Activated T-helper 17 cell treated with anti-CD3 and anti-CD28 coated beads, Interleukin-2, amount 50 U/mL, for 72 hours (primary cell): Measurements from ENCODE around the gene ECI2. TPM values are rescaled to one million over a fixed set of nuclear protein-coding genes. Genes with fewer than 3 reads are reported as not detected.
"Not testable (repeated sequence)": the region's sequence is repeated elsewhere in the genome, so short reads cannot be mapped to it uniquely, and the experiment has no call there.

ENCODE experiments used
- ATAC-seq: fragments of 150-1000 bp; cut with Tn5 transposase; replicated peaks from 2 replicates; pipeline ENCODE4 v1.10.0; 2021; ENCODE audit warnings: mild to moderate bottlenecking, moderate library complexity
- H3K27ac Mint-ChIP-seq: one replicate; pipeline ENCODE4 v1.8.0; 2022; ENCODE audit warnings: mixed read lengths
- H3K27me3 Mint-ChIP-seq: one replicate; pipeline ENCODE4 v1.8.0; 2022; ENCODE audit warnings: mixed read lengths
- H3K36me3 Mint-ChIP-seq: one replicate; pipeline ENCODE4 v1.8.0; 2022; ENCODE audit warnings: low read depth, mild to moderate bottlenecking, mixed read lengths
- H3K4me1 Mint-ChIP-seq: one replicate; pipeline ENCODE4 v1.8.0; 2022; ENCODE audit warnings: mixed read lengths
- H3K4me3 Mint-ChIP-seq: one replicate; pipeline ENCODE4 v1.8.0; 2022; ENCODE audit warnings: mild to moderate bottlenecking, mixed read lengths
- H3K9me3 Mint-ChIP-seq: one replicate; pipeline ENCODE4 v1.8.0; 2022; ENCODE audit warnings: mixed read lengths
- total RNA-seq, 2 donors: library from RNA; stranded (reverse); gene quantifications; one replicate each; pipeline ENCODE4 v1.2.3, GENCODE V29; 2022

Gene ECI2
- total RNA-seq, 2 donors from 2014 or later: 41.6 to 45.8 TPM

- Mint-ChIP-seq H3K4me3 (no peak overlapping the region), H3K27ac (no peak overlapping the region), H3K27me3 (no peaks in the 10 kb centered on the region), H3K9me3 (no peaks in the 10 kb centered on the region), H3K36me3 (peaks cover 100% of the 10 kb centered on the region), H3K4me1 (peaks cover 21% of the 10 kb centered on the region)
- ATAC-seq: no peak
Observed at GRCh38 chr6:4128748-4129147, 6.6 kb downstream of the ECI2 start.

- ATAC-seq: no peak
- no peak overlapping the region for H3K4me3 Mint-ChIP-seq
- H3K27me3 Mint-ChIP-seq: no peaks in the 10 kb centered on the region
- no peaks in the 10 kb centered on the region for H3K9me3 Mint-ChIP-seq
- peaks cover 14% of the 10 kb centered on the region for H3K4me1 Mint-ChIP-seq
- H3K27ac Mint-ChIP-seq: peak overlapping the region; percentile 38
- H3K36me3 Mint-ChIP-seq: peaks cover 96% of the 10 kb centered on the region
Observed at GRCh38 chr6:4128072-4128471, 7.3 kb downstream of the ECI2 start.

- H3K4me3 Mint-ChIP-seq: no peak overlapping the region
- no peaks in the 10 kb centered on the region for H3K27me3 Mint-ChIP-seq
- H3K4me1 Mint-ChIP-seq: peaks cover 9% of the 10 kb centered on the region
- H3K36me3 Mint-ChIP-seq: peaks cover 93% of the 10 kb centered on the region
- peak overlapping the region; percentile 11 for H3K27ac Mint-ChIP-seq
- peak; percentile 67 for ATAC-seq
- H3K9me3 Mint-ChIP-seq: no peaks in the 10 kb centered on the region
Observed at GRCh38 chr6:4125933-4126864, 9.2 kb downstream of the ECI2 start.

- peaks cover 93% of the 10 kb centered on the region for H3K36me3 Mint-ChIP-seq
- H3K9me3 Mint-ChIP-seq: no peaks in the 10 kb centered on the region
- H3K27me3 Mint-ChIP-seq: no peaks in the 10 kb centered on the region
- H3K27ac Mint-ChIP-seq: peak overlapping the region; percentile 11
- ATAC-seq: no peak
- H3K4me3 Mint-ChIP-seq: no peak overlapping the region
- H3K4me1 Mint-ChIP-seq: peaks cover 9% of the 10 kb centered on the region
Observed at GRCh38 chr6:4125500-4125899, 9.9 kb downstream of the ECI2 start.

- H3K4me3 Mint-ChIP-seq: no peak overlapping the region
- H3K27me3 Mint-ChIP-seq: no peaks in the 10 kb centered on the region
- H3K4me1 Mint-ChIP-seq: peaks cover 9% of the 10 kb centered on the region
- H3K27ac Mint-ChIP-seq: no peak overlapping the region
- no peak for ATAC-seq
- no peaks in the 10 kb centered on the region for H3K9me3 Mint-ChIP-seq
- H3K36me3 Mint-ChIP-seq: peaks cover 93% of the 10 kb centered on the region
Observed at GRCh38 chr6:4124351-4124750, 11.0 kb downstream of the ECI2 start.

- Mint-ChIP-seq H3K27me3 (peaks cover 5% of the 10 kb centered on the region), H3K27ac (no peak overlapping the region), H3K9me3 (peaks cover 22% of the 10 kb centered on the region), H3K4me3 (no peak overlapping the region), H3K36me3 (peaks cover 65% of the 10 kb centered on the region), H3K4me1 (no peaks in the 10 kb centered on the region)
- no peak for ATAC-seq
Observed at GRCh38 chr6:4115741-4116140, 19.6 kb downstream of the ECI2 start.

GRCh38 chr6:4114123-4114522 is 21.3 kb downstream of the ECI2 start:
- Mint-ChIP-seq H3K27me3 (peaks cover 5% of the 10 kb centered on the region), H3K4me1 (no peaks in the 10 kb centered on the region), H3K4me3 (no peak overlapping the region), H3K36me3 (peaks cover 49% of the 10 kb centered on the region), H3K27ac (no peak overlapping the region), H3K9me3 (peaks cover 22% of the 10 kb centered on the region)
- ATAC-seq: no peak

- H3K27ac Mint-ChIP-seq: no peak overlapping the region
- no peak for ATAC-seq
- peaks cover 5% of the 10 kb centered on the region for H3K27me3 Mint-ChIP-seq
- peaks cover 45% of the 10 kb centered on the region for H3K36me3 Mint-ChIP-seq
- no peak overlapping the region for H3K4me3 Mint-ChIP-seq
- peaks cover 22% of the 10 kb centered on the region for H3K9me3 Mint-ChIP-seq
- H3K4me1 Mint-ChIP-seq: no peaks in the 10 kb centered on the region
Observed at GRCh38 chr6:4113649-4114048, 21.7 kb downstream of the ECI2 start.

- no peaks in the 10 kb centered on the region for H3K4me1 Mint-ChIP-seq
- H3K36me3 Mint-ChIP-seq: peaks cover 32% of the 10 kb centered on the region
- H3K9me3 Mint-ChIP-seq: peaks cover 22% of the 10 kb centered on the region
- ATAC-seq: no peak
- no peak overlapping the region for H3K27ac Mint-ChIP-seq
- no peak overlapping the region for H3K4me3 Mint-ChIP-seq
- H3K27me3 Mint-ChIP-seq: peaks cover 5% of the 10 kb centered on the region
Observed at GRCh38 chr6:4112366-4112765, 23.0 kb downstream of the ECI2 start.

- peaks cover 16% of the 10 kb centered on the region for H3K9me3 Mint-ChIP-seq
- not testable (repeated sequence) for ATAC-seq, H3K27me3 Mint-ChIP-seq, H3K4me1 Mint-ChIP-seq, H3K36me3 Mint-ChIP-seq, H3K27ac Mint-ChIP-seq, H3K4me3 Mint-ChIP-seq
Observed at GRCh38 chr6:4109363-4109815, 26.0 kb downstream of the ECI2 start.

- ATAC-seq: no peak
- Mint-ChIP-seq H3K36me3 (no peaks in the 10 kb centered on the region), H3K4me1 (no peaks in the 10 kb centered on the region), H3K27ac (no peak overlapping the region), H3K9me3 (peaks cover 12% of the 10 kb centered on the region), H3K4me3 (no peak overlapping the region), H3K27me3 (peaks cover 5% of the 10 kb centered on the region)
Observed at GRCh38 chr6:4108561-4109093, 26.7 kb downstream of the ECI2 start.

- Mint-ChIP-seq H3K4me3 (no peak overlapping the region), H3K27ac (no peak overlapping the region), H3K4me1 (no peaks in the 10 kb centered on the region), H3K27me3 (peaks cover 5% of the 10 kb centered on the region), H3K36me3 (no peaks in the 10 kb centered on the region), H3K9me3 (peaks cover 7% of the 10 kb centered on the region)
- no peak for ATAC-seq
Observed at GRCh38 chr6:4107873-4108272, 27.5 kb downstream of the ECI2 start.

- no peaks in the 10 kb centered on the region for H3K36me3 Mint-ChIP-seq
- ATAC-seq: no peak
- H3K27me3 Mint-ChIP-seq: no peaks in the 10 kb centered on the region
- H3K4me1 Mint-ChIP-seq: no peaks in the 10 kb centered on the region
- H3K27ac Mint-ChIP-seq: no peak overlapping the region
- H3K9me3 Mint-ChIP-seq: no peaks in the 10 kb centered on the region
- H3K4me3 Mint-ChIP-seq: no peak overlapping the region
Observed at GRCh38 chr6:4105980-4106536, 29.3 kb downstream of the ECI2 start.

- no peaks in the 10 kb centered on the region for H3K36me3 Mint-ChIP-seq
- H3K9me3 Mint-ChIP-seq: no peaks in the 10 kb centered on the region
- H3K27me3 Mint-ChIP-seq: peaks cover 4% of the 10 kb centered on the region
- ATAC-seq: no peak
- no peaks in the 10 kb centered on the region for H3K4me1 Mint-ChIP-seq
- H3K4me3 Mint-ChIP-seq: no peak overlapping the region
- H3K27ac Mint-ChIP-seq: no peak overlapping the region
Observed at GRCh38 chr6:4103929-4104328, 31.4 kb downstream of the ECI2 start.

GRCh38 chr6:4102687-4103244 is 32.6 kb downstream of the ECI2 start:
- no peaks in the 10 kb centered on the region for H3K4me1 Mint-ChIP-seq
- ATAC-seq: no peak
- no peaks in the 10 kb centered on the region for H3K36me3 Mint-ChIP-seq
- H3K27me3 Mint-ChIP-seq: peaks cover 4% of the 10 kb centered on the region
- H3K27ac Mint-ChIP-seq: no peak overlapping the region
- no peaks in the 10 kb centered on the region for H3K9me3 Mint-ChIP-seq
- H3K4me3 Mint-ChIP-seq: no peak overlapping the region
